DMS53 treated with DMSO at 0.1 percent for 48 hours (cell line): Measurements from ENCODE around the gene APOL4.
"Not testable (repeated sequence)": the region's sequence is repeated elsewhere in the genome, so short reads cannot be mapped to it uniquely, and the experiment has no call there.

ENCODE experiments used
- DNase-seq: peaks from one replicate; lab custom pipeline; 2025; ENCODE audit not compliant: unreplicated experiment; lab: John Stamatoyannopoulos, UW

The APOL4 gene

GRCh38 chr22:36232715-36233401 is 31.2 kb upstream of the APOL4 start:
- no peak for DNase-seq

- not testable (repeated sequence) for DNase-seq
Observed at GRCh38 chr22:36231051-36231450, 29.4 kb upstream of the APOL4 start.

- not testable (repeated sequence) for DNase-seq
Observed at GRCh38 chr22:36229649-36230048, 28.0 kb upstream of the APOL4 start.

- DNase-seq: no peak
Observed at GRCh38 chr22:36228944-36229343, 27.3 kb upstream of the APOL4 start.

GRCh38 chr22:36228369-36228768 is 26.8 kb upstream of the APOL4 start:
- DNase-seq: not testable (repeated sequence)

- DNase-seq: no peak
Observed at GRCh38 chr22:36227806-36228205, 26.2 kb upstream of the APOL4 start.

GRCh38 chr22:36227396-36227795 is 25.8 kb upstream of the APOL4 start:
- DNase-seq: no peak

- DNase-seq: no peak
Observed at GRCh38 chr22:36226189-36226588, 24.6 kb upstream of the APOL4 start.

GRCh38 chr22:36225333-36225922 is 23.8 kb upstream of the APOL4 start:
- DNase-seq: no peak

- DNase-seq: no peak
Observed at GRCh38 chr22:36224245-36224644, 22.6 kb upstream of the APOL4 start.

- DNase-seq: no peak
Observed at GRCh38 chr22:36223504-36223903, 21.9 kb upstream of the APOL4 start.

GRCh38 chr22:36222887-36223450 is 21.4 kb upstream of the APOL4 start:
- DNase-seq: no peak

- peak; percentile 1 for DNase-seq
Observed at GRCh38 chr22:36221799-36222751, 20.5 kb upstream of the APOL4 start.

GRCh38 chr22:36220451-36220921 is 18.9 kb upstream of the APOL4 start:
- no peak for DNase-seq

- no peak for DNase-seq
Observed at GRCh38 chr22:36218648-36219193, 17.1 kb upstream of the APOL4 start.

GRCh38 chr22:36215981-36216380 is 14.4 kb upstream of the APOL4 start:
- no peak for DNase-seq

- DNase-seq: no peak
Observed at GRCh38 chr22:36213586-36213985, 12.0 kb upstream of the APOL4 start.

GRCh38 chr22:36212901-36213300 is 11.3 kb upstream of the APOL4 start:
- no peak for DNase-seq

- DNase-seq: no peak
Observed at GRCh38 chr22:36211237-36211861, 9.7 kb upstream of the APOL4 start.

- no peak for DNase-seq
Observed at GRCh38 chr22:36210224-36210623, 8.6 kb upstream of the APOL4 start.
